Measurements from ENCODE around the gene WDR33.

Gene WDR33

DNA sequence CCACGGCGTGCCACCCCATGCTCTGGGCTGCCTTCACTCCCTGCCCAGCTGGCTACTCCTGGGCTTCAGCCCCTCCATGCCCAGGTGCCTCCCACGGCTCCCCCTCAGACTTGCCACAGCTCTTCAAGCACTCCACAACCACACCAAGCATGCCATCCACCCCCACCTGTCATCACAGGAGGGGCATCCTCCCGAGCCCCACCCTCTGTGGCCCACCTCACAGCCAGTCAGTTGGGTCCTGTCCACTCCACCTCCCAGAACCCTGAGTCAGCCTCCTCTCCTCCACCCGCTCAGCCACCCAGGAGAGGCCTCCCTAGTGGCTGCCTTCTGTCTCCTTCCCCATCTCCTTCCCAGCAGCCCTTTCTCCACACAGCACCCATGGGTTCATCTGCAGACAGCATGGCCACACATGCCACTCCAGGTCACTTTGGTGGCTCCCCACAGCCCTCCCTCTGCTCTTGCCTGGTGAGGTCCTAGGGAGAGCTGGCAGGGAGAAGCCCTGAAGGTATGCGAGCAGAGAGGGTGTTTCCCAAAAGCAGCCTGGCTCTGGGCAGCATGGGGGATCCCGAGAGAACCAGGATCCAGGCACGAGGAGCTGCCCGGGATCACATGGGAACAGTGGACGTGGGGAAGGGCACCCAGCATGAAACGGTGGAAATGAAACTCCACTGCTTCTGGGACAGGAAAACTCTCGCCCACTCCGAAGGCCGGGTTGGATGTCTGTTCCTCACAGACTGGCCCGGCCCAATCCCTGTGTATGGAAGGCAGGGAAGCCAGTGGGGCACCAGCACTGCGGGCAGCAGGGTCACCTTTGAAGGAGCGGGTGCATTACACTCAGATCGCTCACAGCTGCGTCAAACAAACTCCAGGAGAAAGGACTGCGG is 138.4 kb downstream of the WDR33 start:
- DNase-seq (ENCODE audit: low read depth) = no peak

DNA sequence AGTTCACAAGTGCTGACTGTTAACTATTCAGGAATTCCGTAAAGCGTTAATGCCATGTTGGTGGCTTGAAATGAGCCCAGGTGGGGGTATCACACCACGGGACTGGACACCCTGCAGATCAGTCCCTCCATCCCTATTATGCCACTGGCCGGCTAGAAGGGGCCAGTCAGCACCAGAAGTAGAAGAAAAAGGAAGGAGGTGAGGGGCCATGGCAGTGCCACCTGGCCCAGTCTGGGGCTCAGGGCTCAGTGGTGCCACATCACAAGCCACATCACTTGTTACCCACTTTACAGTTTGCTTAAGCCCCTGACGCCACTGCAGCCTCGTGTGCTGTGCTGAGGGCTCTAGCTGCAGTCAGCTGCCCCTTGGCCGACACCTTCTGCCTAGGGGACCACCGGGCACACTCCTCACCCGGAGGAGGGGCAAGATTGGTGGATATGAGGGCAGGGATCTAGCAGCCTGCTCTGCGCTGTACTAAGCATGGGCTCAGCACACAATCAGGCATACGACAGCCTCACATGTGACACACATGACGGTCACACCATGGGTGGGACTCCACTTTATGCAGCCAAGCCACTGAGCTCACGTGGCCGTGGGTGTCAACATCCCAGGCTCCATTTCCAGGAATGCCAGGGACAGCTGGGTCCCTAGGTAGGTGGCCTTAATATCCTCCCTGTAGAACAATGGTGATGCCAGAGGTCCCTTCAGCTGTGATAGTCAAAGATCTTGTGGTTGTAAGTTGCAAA is 139.2 kb downstream of the WDR33 start:
- DNase-seq (ENCODE audit: low read depth) = no peak

DNA sequence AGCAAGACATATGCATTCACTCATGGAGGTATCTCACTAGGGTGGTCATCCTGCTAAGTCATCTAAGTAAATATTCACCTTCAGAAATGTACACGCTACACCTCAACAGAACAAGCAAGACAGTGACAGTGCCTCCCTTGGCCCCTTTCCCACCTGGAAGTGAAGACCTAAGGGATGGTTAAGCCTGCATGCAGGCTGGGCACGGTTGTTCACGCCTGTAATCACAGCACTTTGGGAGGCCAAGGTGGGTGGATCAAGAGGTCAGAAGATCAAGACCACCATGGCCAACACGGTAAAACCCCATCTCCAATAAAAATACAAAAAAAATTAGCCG is 140.0 kb downstream of the WDR33 start:
- DNase-seq (ENCODE audit: low read depth) = no peak

DNA sequence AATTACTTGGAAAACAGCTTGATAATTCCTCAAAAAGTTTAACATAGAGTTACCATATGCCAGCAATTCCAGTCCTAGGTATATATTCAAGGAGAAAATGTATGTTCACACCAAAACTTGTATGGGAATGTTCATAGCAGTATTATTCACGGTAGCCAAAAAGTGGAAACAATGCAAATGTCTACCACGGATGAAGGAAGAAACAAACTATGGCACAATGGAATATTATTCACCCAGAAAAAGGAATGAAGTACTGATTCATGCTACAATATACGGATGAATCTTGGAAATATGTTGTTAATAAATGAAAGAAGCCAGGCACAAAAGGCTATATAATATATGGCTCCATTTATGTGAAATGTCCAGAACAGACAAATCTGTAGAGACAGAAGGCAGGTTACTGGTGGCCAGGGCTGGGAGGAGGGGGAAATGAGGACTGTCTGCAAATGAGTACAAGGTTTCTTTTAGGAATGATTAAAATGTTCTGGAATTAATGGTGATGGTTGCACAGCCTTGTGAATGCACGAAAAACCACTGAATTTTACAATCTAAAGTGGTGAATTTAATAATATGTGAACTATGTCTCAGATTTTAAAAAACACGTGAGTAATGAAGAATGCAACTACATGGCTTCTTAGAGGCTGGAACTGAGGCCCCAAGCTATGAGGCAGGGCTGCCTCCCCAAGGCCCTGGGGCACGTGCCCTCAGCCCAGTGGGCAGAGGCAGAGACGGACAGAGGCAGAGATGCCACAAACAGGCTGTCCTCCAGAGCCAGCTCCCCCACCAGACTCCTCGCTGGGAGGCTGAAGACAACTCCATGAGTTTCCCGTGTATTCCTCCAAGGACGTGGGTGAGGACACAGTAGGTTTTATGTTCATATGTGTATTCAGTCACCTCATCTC is 140.7 kb downstream of the WDR33 start:
- no peak for DNase-seq (ENCODE audit: low read depth)

DNA sequence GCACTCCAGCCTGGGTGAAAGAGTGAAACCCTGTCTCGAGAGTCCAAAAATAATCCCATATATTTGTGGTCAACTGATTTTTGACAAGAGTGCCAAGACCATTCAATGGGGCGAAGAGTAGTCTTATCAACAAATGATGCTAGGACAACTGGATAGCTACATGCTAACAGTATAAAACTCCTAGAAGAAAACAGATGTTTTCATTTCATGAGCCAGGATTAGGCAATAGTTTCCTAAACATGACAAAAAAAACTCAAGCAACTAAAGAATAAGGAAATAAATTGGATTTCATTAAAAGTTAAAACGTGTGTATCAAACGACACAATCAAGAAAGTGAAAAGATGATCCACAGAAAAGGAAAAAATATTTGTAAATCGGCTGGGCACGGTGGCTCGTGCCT is 141.9 kb downstream of the WDR33 start:
- no peak for DNase-seq (ENCODE audit: low read depth)

DNA sequence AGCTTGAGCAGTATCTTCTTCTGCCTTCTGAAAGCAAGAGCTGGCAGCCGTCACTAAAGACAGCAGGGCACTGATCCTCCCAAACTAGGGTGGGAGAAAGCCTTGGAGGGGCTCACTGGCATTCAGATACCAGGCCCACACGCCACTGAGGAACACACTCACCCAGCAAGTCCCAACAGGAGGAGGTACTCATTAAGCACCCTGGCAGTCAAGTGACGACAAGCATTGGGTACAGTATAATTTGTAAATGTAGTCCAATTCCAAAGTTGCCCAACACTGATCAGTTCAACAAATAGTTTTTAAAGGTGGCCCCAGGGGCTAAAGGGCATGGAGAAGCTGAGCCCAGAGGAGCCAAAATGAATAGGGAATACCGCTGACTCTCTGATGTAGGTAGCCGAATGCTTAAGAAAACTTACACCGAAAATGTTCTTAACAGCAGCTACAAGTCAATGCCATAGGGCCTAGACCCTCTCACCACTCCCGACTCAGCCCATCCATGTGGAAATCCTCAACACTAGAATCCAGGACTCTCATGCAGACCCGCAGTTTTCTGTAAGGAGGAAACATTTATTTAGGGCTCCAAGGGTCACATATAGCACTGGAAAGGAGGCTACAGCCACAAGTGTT is 145.6 kb downstream of the WDR33 start:
- no peak for DNase-seq (ENCODE audit: low read depth)

DNA sequence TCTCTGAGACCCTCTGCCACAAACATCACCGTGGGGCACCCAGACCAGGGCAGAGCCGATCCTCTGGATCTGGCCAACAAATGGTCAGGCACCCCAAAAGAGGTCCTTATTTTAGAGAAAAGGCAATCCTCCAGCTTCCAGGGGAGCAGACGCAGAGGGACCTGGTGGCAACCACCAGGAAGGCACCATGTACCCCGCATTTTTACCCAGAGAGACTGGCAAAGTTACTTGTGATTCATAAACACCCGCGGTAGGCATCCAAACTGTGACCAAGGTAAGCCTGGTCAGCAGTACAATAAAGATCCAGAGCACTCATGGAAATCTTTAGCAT is 146.1 kb downstream of the WDR33 start:
- no peak for DNase-seq (ENCODE audit: low read depth)

DNA sequence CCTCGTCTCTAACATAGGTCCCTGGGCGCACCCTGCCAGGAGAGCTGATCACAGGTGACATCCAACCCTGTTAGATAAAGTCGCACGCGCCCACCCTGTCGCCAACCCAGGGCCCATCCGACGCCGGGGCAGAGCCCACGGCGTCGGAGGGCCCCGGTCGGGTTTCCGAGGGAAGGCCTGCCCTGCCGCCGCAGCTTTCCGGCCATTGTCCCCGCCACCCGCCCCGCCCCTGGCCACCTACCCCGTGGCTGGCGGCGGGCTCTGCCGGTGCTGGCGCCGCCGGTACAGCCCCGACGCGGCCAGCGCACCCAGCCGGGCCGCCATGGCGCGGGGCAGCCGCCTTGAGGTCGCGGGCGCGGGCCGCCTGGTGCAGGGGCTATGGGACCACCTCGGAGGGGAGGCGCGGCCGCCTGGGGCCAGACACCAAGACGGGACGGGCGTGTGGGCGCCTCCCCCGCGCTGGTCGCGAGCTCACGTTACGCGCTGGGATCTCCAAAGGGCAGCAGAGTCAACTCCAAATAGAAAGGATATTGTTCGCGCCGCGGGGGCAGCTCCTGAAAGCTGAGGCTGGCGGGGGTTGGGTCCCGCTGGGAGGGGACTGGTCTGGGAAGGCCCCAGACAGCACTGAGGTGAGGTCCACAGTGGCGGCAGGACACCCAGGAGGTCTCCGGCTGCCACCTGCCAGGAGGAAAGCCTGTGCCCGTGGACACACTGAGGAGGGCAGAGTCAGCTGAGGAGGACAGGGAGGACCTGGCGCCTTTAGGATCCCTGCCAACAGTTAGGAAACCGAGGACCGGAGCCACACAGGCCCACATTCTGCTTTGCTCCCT is 146.7 kb downstream of the WDR33 start:
- no peak for DNase-seq (ENCODE audit: low read depth)

DNA sequence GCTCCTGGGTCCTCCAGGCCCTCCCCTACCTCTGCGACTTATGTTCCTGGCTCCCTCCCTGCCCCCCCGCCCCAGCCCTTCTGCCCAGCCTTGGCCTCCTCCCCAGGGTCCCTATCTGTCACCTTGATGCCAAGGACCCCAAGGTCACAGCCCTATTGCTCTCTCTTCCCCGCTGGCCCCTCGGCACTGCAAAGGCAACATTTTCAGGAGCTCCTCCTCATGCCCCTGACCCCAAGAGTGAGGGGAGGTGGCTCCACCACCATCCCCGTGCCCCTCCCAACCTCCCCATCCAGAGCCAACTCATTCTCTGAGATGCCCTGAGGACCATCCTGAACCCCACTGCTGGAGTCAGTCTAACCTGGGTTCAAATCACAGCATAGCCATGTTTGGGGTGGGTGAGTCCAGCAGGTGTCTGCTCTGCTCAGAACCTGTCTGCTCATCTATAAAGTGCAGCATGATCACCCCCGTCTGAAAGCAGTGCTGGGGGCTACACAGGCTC is 147.4 kb downstream of the WDR33 start:
- no peak for DNase-seq (ENCODE audit: low read depth)

DNA sequence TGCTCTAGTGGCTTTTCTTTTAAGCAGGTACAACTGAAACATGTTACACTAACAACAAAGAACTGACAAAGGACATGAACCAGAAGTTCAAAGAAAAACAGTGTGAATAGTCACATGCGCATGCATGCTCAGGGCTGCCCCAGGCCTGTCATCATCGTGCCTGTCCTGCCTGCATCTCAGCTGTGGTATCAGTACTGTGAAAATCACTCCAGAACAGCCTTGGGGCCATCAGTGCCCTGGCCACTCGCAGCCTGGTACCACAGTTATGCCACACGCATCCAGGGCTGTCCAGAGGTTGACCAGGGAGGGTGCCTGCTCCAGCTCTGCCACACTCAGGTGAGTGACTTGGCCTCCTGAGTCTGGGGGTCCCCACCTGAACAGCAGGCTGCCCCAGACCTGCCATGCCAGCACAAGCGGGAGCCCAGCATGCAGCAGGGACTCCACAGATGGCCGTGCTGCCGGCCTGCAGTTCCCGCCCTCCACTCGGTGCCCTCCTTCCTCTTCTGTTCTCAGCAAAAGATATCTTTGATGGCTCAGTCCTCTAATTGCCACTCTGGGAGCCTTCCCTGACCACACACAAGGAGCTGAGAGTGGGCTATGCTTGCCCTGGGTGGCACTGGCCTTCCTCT is 147.9 kb downstream of the WDR33 start:
- DNase-seq (ENCODE audit: low read depth) = no peak

DNA sequence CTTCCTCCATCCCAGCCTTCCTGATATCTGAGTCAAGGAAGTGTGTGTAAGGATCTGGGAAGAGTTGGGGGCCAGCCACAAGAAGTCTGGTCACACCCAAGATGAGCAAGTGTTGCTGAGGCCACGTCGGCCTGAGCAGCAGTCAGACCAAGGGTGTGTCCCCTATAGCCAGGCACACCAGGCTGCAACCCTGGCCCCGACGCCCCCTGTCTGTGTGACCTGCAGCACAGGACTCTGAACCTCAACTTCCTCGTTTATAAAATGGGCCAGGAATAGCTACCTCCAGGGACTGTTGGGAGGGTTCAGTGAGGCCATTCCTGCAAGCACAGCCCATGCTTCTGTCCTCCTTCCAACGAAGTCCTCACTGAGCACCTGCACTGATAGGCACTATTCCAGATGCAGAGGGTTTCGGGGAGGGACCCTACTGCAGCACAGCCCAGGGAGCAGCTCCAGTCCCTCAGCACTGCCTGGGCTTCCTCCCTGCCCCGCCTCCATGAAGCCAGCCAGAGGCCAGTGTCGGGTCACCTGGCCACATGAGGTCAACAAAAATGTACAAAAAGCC is 148.9 kb downstream of the WDR33 start:
- DNase-seq (ENCODE audit: low read depth) = no peak

DNA sequence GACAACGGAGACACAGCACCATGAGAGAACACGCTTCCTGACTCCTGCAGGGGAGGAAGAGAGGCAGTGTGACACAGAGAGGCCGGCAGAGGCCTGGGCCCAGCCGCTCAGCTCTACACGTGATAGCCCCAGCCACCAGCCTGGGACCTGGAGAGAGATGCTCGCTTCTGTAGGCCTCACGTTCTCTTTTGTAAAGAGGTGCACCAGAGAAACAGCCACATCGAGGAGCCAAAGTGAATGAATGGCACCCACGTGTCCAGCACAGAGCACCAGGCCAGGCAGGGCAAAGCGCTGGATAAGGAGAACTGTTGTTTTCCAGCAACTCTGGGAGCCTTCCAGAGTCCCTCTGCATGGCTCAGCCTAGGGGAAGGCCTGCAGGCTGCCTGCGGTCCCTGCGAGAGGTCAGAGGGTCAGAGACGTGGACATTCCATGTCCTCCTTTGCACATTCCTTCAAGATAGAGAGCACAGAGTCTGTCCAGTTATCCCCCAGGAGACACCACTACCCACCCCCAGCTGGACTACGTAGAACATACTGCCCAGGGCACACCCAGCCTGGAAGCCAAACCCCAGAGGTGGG is 149.8 kb downstream of the WDR33 start:
- no peak for DNase-seq (ENCODE audit: low read depth)

DNA sequence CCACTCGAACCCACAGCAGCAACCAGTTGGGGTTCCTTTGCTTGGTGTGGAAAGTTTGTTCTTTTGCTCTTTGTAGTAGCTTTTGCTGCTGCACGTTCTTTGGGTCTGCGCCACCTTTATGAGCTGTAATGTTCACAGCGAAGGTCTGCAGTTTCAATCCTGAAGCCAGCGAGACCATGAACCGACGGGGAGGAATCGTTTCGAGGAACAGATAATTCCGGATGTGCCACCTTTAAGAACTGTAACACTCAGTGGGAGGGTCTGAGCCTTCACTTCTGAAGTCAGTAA is 150.7 kb downstream of the WDR33 start:
- DNase-seq (ENCODE audit: low read depth) = no peak

DNA sequence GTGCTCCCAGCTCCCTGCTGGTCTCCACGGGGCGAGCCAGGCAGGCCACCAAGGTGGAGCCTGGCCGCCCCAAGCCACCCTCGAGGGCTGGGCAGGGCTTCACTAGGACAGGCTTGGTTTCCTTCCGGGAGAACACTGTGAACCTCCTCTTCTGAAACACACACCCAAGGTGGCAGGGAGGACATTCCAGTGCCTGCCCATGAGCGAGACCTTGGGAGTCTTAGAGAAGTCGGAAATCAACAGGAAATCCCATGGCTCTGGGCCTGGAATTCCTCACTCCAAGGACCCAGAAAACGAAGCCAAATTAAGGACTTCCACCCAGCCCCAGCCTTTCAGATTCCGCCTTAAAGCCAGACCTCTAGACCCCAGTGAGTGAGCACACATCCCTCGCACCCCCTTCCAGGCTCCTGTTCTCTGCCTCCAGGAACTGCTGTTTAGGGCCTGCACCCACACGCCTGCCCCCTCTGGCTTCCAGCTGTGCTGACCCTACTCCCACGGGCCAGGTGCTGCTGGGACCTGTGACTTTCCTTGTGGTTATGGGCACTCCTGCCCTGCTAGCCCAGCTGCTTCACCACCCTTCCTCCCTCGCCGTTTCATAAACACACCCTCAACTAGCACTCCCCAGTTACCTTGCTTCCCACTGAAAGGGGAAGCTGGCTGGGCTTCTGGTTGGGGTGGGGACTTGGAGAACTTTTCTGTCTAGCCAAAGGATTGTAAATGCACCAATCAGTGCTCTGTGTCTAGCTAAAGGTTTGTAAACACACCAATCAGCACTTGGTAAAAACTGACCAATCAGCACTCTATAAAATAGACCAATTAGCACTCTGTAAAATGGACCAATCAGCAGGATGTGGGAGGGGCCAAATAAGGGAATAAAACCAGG is 151.3 kb downstream of the WDR33 start:
- no peak for DNase-seq (ENCODE audit: low read depth)

DNA sequence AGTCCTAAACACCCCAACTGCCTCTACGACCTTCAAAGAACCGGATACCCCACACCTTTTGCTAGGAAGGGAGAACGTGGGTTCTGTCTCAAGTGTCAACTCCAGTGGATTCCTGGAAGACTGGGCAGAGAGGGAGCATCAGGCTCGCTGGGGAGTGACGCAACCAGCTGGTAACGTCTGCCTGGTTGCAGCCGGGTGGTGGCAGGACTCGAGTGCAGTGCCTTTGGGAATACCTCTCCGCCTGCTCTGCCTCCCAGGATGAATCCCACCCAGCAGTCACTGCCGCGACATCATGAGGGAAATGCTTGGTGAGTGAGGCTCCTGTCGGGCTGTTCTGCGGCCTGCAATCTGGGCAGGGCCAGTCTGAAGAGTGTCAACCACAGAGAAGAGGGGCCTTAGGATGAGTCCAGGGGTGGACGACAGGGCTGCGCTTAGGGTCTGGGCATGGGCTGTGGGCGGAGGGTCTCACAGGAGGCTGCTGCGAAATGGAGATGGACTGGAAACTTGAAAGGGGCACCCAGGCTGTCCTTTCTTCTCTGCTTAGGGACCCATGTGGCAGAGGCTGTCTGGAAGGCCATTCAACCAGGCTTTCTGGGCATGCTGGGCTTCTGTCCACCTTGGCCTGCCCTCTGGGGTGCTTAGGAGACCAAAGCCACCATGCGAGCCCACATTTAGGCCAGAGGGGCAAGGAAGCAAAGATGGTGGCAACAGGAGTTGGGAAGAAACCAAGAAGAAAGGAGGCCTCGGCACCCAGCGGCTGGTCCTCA is 152.1 kb downstream of the WDR33 start:
- no peak for DNase-seq (ENCODE audit: low read depth)

DNA sequence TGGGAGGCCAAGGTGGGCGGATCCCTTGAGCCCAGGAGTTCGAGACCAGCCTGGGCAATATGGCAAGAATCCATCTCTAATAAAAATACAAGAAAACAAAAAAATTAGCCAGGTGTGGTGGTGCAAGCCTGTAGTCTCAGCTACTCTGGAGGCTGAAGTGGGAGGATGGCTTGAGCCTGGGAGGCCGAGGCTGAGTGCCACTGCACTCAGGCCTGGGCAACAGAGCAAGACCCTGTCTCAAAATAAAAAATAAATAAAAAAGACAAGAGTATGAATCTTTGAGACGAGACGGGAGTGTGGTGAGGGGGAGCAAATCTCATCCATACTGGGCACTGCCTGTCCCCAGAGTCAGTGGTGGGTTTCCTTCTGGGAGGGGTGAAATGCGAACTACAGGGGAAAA is 152.8 kb downstream of the WDR33 start:
- DNase-seq (ENCODE audit: low read depth) = no peak

DNA sequence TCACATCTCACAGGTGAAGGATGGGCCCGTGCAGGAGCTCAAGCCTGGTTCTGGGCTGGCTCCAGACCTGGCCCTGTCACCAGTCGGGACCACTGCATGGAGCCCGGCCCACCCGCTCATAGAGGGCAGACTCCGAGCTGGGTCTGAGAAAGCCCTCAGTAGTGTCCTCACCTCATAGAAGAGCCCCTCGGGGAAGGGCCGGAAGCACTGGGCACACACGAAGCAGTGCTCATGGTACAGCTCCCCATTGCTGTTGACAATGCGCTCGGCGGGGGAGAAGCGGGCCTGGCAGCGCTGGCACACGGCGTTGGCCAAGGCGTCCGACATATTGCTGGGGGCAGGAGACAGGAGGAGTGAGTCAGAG is 153.8 kb downstream of the WDR33 start:
- no peak for DNase-seq (ENCODE audit: low read depth)

DNA sequence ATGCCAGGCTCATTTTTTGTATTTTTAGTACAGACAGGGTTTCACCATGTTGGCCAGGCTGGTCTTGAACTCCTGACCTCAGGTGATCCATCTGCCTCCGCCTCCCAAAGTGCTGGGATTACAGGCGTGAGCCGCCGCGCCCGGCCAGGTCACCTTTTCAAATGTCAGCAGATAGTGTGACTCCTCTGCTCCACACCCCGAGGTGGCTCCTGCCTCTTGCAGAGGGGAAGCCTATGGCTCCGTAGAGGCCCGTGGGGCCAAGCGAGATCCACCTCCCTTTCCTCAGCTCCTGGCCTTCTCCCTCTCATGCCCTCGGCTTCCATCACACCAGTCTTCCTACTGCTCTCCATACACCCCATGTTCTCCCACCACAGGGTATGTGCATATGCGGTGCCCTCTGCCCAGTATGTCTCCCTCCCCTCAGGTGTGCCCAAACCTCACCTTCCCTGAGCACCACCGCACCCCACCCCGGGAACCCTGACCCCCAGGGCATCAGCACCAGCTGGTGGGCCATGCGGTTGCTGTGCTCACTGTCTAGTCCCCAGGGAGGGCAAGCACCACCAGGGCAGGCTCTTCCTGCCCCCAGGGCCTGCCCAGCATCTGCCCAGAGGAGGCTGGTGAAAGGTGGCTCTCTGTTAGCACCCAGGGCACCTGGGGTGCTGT is 154.3 kb downstream of the WDR33 start:
- DNase-seq (ENCODE audit: low read depth) = no peak

Data from non-pigmented ciliary epithelial cell (primary cell).